H1 (cell line): ENCODE results near the gene NELL2. TPM values are rescaled to one million over a fixed set of nuclear protein-coding genes. Genes with fewer than 3 reads are reported as not detected.

Source experiments
- CTCF ChIA-PET: fragments of 300-600 bp; sonication (Branson Sonifier 250); formaldehyde crosslinking; loops from one replicate; lab custom pipeline; 2021; ENCODE audit not compliant: partially characterized antibody; lab: Charles Lee
- POLR2A ChIA-PET: fragments of 300-600 bp; sonication (Branson Sonifier 250); formaldehyde crosslinking; loops from one replicate; lab custom pipeline; 2021; ENCODE audit warnings: inconsistent platforms; ENCODE audit not compliant: partially characterized antibody; lab: Charles Lee
- DNase-seq, 2 experiments: peaks; one replicate each; pipeline versions ENCODE4 v3.0.0 to v3.0.0-alpha.2; 2010 to 2022; ENCODE audit warnings: low spot score in 2 of 2, low read depth in 1 of 2, mixed read lengths in 1 of 2
- FAIRE-seq: peaks from 2 replicates; lab custom pipeline; 2011; peaks lifted over from hg19 to GRCh38; lab: Jason Lieb, UNC
- H2AFZ ChIP-seq: 2 replicates; pipeline ENCODE4 v1.8.1; 2012; ENCODE audit warnings: low read length, inconsistent platforms
- H2AK5ac ChIP-seq: 2 replicates; pipeline ENCODE4 v1.6.1; 2013; ENCODE audit warnings: low read depth, low read length
- H2BK120ac ChIP-seq: replicated peaks from 2 replicates; pipeline ENCODE3; 2013; ENCODE audit warnings: low read depth, low read length, inconsistent platforms
- H2BK12ac ChIP-seq: 2 replicates; pipeline ENCODE4 v1.6.1; 2013; ENCODE audit warnings: low read depth, low read length
- H2BK15ac ChIP-seq: 2 replicates; pipeline ENCODE4 v1.6.1; 2013; ENCODE audit warnings: low read length
- H2BK20ac ChIP-seq: 2 replicates; pipeline ENCODE4 v1.6.1; 2013; ENCODE audit warnings: low read length
- H2BK5ac ChIP-seq: 2 replicates; pipeline ENCODE4 v1.6.1; 2013; ENCODE audit warnings: low read depth, low read length
- H3K14ac ChIP-seq: 2 replicates; pipeline ENCODE4 v1.6.1; 2013; ENCODE audit warnings: inconsistent platforms; ENCODE audit not compliant: insufficient read length
- H3K18ac ChIP-seq: 2 replicates; pipeline ENCODE4 v1.6.1; 2013; ENCODE audit warnings: low read length; ENCODE audit errors: extremely low read depth
- H3K23ac ChIP-seq: 2 replicates; pipeline ENCODE4 v1.6.1; 2013; ENCODE audit warnings: inconsistent platforms; ENCODE audit not compliant: insufficient read length
- H3K23me2 ChIP-seq: 2 replicates; pipeline ENCODE4 v1.6.1; 2013; ENCODE audit warnings: low read depth, low read length
- H3K27ac ChIP-seq: 2 replicates; pipeline ENCODE4 v1.6.1; 2011; ENCODE audit warnings: low read depth, low read length, inconsistent platforms
- H3K27me3 ChIP-seq, 4 experiments: replicated peaks in 1 of 4; 1 replicate in 1 of 4; 2 replicates in 3 of 4; pipeline versions ENCODE4 v1.6.1 to v1.8.1; 2011 to 2013; ENCODE audit warnings: low read length in 3 of 4, mild to moderate bottlenecking in 3 of 4, inconsistent platforms in 2 of 4, mixed read lengths in 2 of 4, moderate library complexity in 1 of 4; ENCODE audit not compliant: control insufficient read depth in 3 of 4, insufficient read depth in 3 of 4; ENCODE audit errors: extremely low read depth in 1 of 4
- H3K36me3 ChIP-seq, 4 experiments: 2 replicates each; pipeline versions ENCODE4 v1.6.1 to v1.8.1; 2011 to 2013; ENCODE audit warnings: mild to moderate bottlenecking in 4 of 4, low read length in 3 of 4, moderate library complexity in 2 of 4, control low read depth in 1 of 4, inconsistent platforms in 1 of 4; ENCODE audit not compliant: insufficient read depth in 4 of 4, control insufficient read depth in 2 of 4
- H3K4ac ChIP-seq: replicated peaks from 2 replicates; pipeline ENCODE3; 2013; ENCODE audit warnings: low read length, low read depth, mixed read lengths, inconsistent platforms; ENCODE audit not compliant: insufficient read length
- H3K4me1 ChIP-seq, 4 experiments: replicated peaks in 1 of 4; 1 replicate in 1 of 4; 2 replicates in 3 of 4; pipeline versions ENCODE4 v1.6.1 to v1.8.1; 2011 to 2013; ENCODE audit warnings: low read length in 3 of 4, inconsistent platforms in 2 of 4, mixed read lengths in 1 of 4; ENCODE audit not compliant: insufficient read depth in 4 of 4, control insufficient read depth in 3 of 4
- H3K4me2 ChIP-seq, 2 experiments: 2 replicates each; pipeline versions ENCODE4 v1.6.1 to v1.8.1; 2011 to 2013; ENCODE audit warnings: low read depth in 2 of 2, low read length in 2 of 2, control low read depth in 1 of 2, inconsistent platforms in 1 of 2, mild to moderate bottlenecking in 1 of 2; ENCODE audit not compliant: insufficient read depth in 1 of 2
- H3K4me3 ChIP-seq, 4 experiments: fragments of 200-600, 300-600 bp in 1 of 4; sonication (generic), shearing (Covaris generic), sonication (Bioruptor Twin) in 1 of 4; 2 replicates each; pipeline versions ENCODE4 v1.5.1 to v1.8.1; 2011 to 2016; ENCODE audit warnings: low read length in 4 of 4, low read depth in 3 of 4, control low read depth in 2 of 4, inconsistent platforms in 2 of 4, mild to moderate bottlenecking in 2 of 4, mixed read lengths in 1 of 4, moderate library complexity in 1 of 4; ENCODE audit not compliant: insufficient read depth in 2 of 4; ENCODE audit errors: extremely low read depth in 1 of 4
- H3K56ac ChIP-seq: replicated peaks from 2 replicates; pipeline ENCODE3; 2013; ENCODE audit warnings: low read depth, mild to moderate bottlenecking, mixed read lengths, low read length, inconsistent platforms; ENCODE audit not compliant: insufficient read length
- H3K79me1 ChIP-seq: 2 replicates; pipeline ENCODE4 v1.6.1; 2013; ENCODE audit warnings: low read depth, low read length, control low read depth
- H3K79me2 ChIP-seq, 2 experiments: 2 replicates each; pipeline versions ENCODE4 v1.6.1 to v1.8.1; 2012 to 2013; ENCODE audit warnings: low read length in 2 of 2, mild to moderate bottlenecking in 2 of 2, inconsistent platforms in 1 of 2; ENCODE audit not compliant: insufficient read depth in 2 of 2, control insufficient read depth in 1 of 2
- H3K9ac ChIP-seq, 4 experiments: replicated peaks in 1 of 4; 1 replicate in 1 of 4; 2 replicates in 3 of 4; pipeline versions ENCODE4 v1.6.1 to v1.8.1; 2011 to 2013; ENCODE audit warnings: low read depth in 3 of 4, low read length in 3 of 4, control low read depth in 2 of 4, mild to moderate bottlenecking in 2 of 4, moderate library complexity in 2 of 4, inconsistent platforms in 1 of 4; ENCODE audit errors: extremely low read depth in 1 of 4
- H3K9me3 ChIP-seq, 2 experiments: 2 replicates each; pipeline versions ENCODE4 v1.6.1 to v1.8.1; 2012 to 2013; ENCODE audit warnings: mild to moderate bottlenecking in 2 of 2, moderate library complexity in 2 of 2, control low read depth in 1 of 2, inconsistent platforms in 1 of 2, low read depth in 1 of 2, low read length in 1 of 2, mixed read lengths in 1 of 2; ENCODE audit not compliant: insufficient read depth in 2 of 2
- H4K20me1 ChIP-seq, 2 experiments: replicated peaks in 1 of 2; 2 replicates each; pipeline versions ENCODE3 to v1.8.1; 2011 to 2013; ENCODE audit warnings: inconsistent platforms in 2 of 2, low read length in 2 of 2, mild to moderate bottlenecking in 1 of 2; ENCODE audit not compliant: insufficient read depth in 2 of 2, control insufficient read depth in 1 of 2
- H4K5ac ChIP-seq: 2 replicates; pipeline ENCODE4 v1.6.1; 2013; ENCODE audit warnings: low read length, low read depth, mixed read lengths, inconsistent platforms; ENCODE audit not compliant: insufficient read length
- H4K8ac ChIP-seq: 2 replicates; pipeline ENCODE4 v1.8.0; 2013; ENCODE audit warnings: mild to moderate bottlenecking, moderate library complexity, low read length, inconsistent platforms; ENCODE audit not compliant: insufficient read depth; ENCODE audit errors: extremely low read depth
- H4K91ac ChIP-seq: replicated peaks from 2 replicates; pipeline ENCODE3; 2013; ENCODE audit warnings: low read length, mixed read lengths, inconsistent platforms; ENCODE audit not compliant: insufficient read length
- ATF2 ChIP-seq: IDR thresholded peaks from 2 replicates; pipeline ENCODE4 v1.6.1; 2012; ENCODE audit warnings: low read length, inconsistent platforms
- BRCA1 ChIP-seq: IDR thresholded peaks from 2 replicates; pipeline ENCODE4 v1.6.1; 2012; ENCODE audit warnings: low read depth, low read length, improper control_type of control experiment
- CBX5 ChIP-seq: fragments of 300-800, 300-1000 bp; sonication (generic); IDR thresholded peaks from 2 replicates; pipeline ENCODE4 v1.7.1; 2016; ENCODE audit warnings: antibody characterized with exemption, low read length, low read depth
- NRF1 ChIP-seq: IDR thresholded peaks from 2 replicates; pipeline ENCODE4 v1.6.1; 2011; ENCODE audit warnings: mild to moderate bottlenecking, low read depth, low read length, improper control_type of control experiment
- RNF2 ChIP-seq: fragments of 200-900, 300-1000 bp; sonication (generic); IDR thresholded peaks from 2 replicates; pipeline ENCODE4 v1.7.1; 2016; ENCODE audit warnings: borderline replicate concordance, low read depth, mild to moderate bottlenecking, antibody characterized with exemption, low read length; ENCODE audit not compliant: poor library complexity, severe bottlenecking; ENCODE audit errors: missing control alignments
- RXRA ChIP-seq: IDR thresholded peaks from 2 replicates; pipeline ENCODE4 v1.6.1; 2011; ENCODE audit warnings: low read depth, mild to moderate bottlenecking, low read length, moderate library complexity; ENCODE audit not compliant: insufficient read depth
- polyA plus RNA-seq, 7 experiments: library from polyadenylated mRNA; depleted of rRNA in 3 of 7; stranded (reverse) in 5 of 7; unstranded in 2 of 7; fragments of >200 nt in 5 of 7; fragments of 200-250 nt in 2 of 7; gene quantifications; 1 replicate in 5 of 7; 2 replicates in 1 of 7; 4 replicates in 1 of 7; pipeline versions ENCODE4 v1.2.1 to v1.2.3, GENCODE V29; 2011 to 2013; ENCODE audit warnings: missing spikeins in 2 of 7, mixed read lengths in 2 of 7
- total RNA-seq: library from RNA; stranded (reverse); fragmentation: NEBNext Ultra II Directional; extraction: Animal tissue kit (Norgen Biotek cat#: 25700); gene quantifications from 2 replicates; pipeline ENCODE4 v1.2.1, GENCODE V29; 2021

Gene NELL2
- total and polyA plus RNA-seq, 2 of the 8 experiments (the other 6 are each of a cell fraction or from before 2014, with no cell fraction given), result 54.2 to 56.8 TPM

GRCh38 chr12:44592626-44593025, 283.5 kb downstream of the NELL2 start (continued):
- no peak for TF ChIP-seq RXRA

- Histone ChIP-seq H3K56ac (no peak overlapping the region), H2BK12ac (no peak overlapping the region), H3K27ac (no peak overlapping the region), H3K18ac (no peak overlapping the region), H2AFZ (no peak overlapping the region), H3K9ac (no peak overlapping the region)
- TF ChIP-seq BRCA1 (no peak), RNF2 (no peak), CBX5 (no peak), NRF1 (no peak), ATF2 (no peak)
- TF ChIP-seq, all 59 proteins: peak for 0
- no peak overlapping the region for H3K14ac ChIP-seq
- H4K20me1 ChIP-seq, result no peaks in the 10 kb centered on the region
- H2BK20ac ChIP-seq, result no peak overlapping the region
- no peak overlapping the region for H2AK5ac ChIP-seq
- peaks cover 0 to 5% (median 0%) of the 10 kb centered on the region in 4 experiments; a peak in 1 of 7 replicates for H3K4me1 ChIP-seq
- CTCF ChIA-PET, result interaction anchor here (1.0 kb wide), 1 partner anchor 46 kb away, joined by 3 read pairs; no protein-coding TSS in a partner anchor
- H3K79me2 ChIP-seq, result no peaks in the 10 kb centered on the region
- H4K8ac ChIP-seq, result no peak overlapping the region
- no peak overlapping the region for H3K4ac ChIP-seq
- DNase-seq (no peak), FAIRE-seq (no peak)
- H3K27me3 ChIP-seq, result no peaks in the 10 kb centered on the region
- no peak overlapping the region for H2BK5ac ChIP-seq
- no peak overlapping the region for H2BK120ac ChIP-seq
- H4K91ac ChIP-seq, result no peak overlapping the region
- H3K4me2 ChIP-seq, result no peak overlapping the region
- H3K79me1 ChIP-seq, result no peaks in the 10 kb centered on the region
- H2BK15ac ChIP-seq, result no peak overlapping the region
- H3K23ac ChIP-seq, result no peak overlapping the region
- H4K5ac ChIP-seq, result no peak overlapping the region
- no peaks in the 10 kb centered on the region; a peak in 1 of 8 replicates for H3K36me3 ChIP-seq
- POLR2A ChIA-PET, result no interaction called here
- 0 out of 2 replicates have a peak, but pooled peaks cover 2% of the 10 kb centered on the region for H3K23me2 ChIP-seq
- H3K9me3 ChIP-seq, result no peaks in the 10 kb centered on the region
- no peak overlapping the region for H3K4me3 ChIP-seq
These were observed 286.4 kb downstream of the NELL2 start for GRCh38 chr12:44589697-44590096.
